Measurements from ENCODE around the gene FRS3. TPM values are rescaled to one million over a fixed set of nuclear protein-coding genes. Genes with fewer than 3 reads are reported as not detected.

Gene FRS3
- total RNA-seq, 2 donors from 2014 or later, result 2.6 to 3.2 TPM

DNA sequence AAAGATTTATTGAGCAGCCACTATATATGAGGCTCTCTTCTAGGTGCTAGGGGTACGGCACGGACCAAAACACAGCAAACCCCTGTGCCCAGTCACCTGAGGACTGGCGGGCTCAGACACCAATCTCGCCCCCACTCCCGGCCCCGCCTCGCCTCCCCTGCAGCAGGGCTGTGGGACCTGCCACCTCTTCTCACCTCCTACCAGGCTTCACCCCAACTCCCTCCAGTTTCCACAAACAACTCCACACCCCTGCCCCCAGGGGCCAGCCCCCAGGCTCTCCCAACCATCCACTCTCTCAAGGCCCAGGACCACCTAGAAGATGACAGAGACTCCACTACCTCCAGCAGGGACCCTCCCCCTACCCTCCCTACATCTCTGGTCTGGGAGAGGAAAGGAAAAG is 50.7 kb downstream of the FRS3 start:
- TF ChIP-seq, protein P1, sequence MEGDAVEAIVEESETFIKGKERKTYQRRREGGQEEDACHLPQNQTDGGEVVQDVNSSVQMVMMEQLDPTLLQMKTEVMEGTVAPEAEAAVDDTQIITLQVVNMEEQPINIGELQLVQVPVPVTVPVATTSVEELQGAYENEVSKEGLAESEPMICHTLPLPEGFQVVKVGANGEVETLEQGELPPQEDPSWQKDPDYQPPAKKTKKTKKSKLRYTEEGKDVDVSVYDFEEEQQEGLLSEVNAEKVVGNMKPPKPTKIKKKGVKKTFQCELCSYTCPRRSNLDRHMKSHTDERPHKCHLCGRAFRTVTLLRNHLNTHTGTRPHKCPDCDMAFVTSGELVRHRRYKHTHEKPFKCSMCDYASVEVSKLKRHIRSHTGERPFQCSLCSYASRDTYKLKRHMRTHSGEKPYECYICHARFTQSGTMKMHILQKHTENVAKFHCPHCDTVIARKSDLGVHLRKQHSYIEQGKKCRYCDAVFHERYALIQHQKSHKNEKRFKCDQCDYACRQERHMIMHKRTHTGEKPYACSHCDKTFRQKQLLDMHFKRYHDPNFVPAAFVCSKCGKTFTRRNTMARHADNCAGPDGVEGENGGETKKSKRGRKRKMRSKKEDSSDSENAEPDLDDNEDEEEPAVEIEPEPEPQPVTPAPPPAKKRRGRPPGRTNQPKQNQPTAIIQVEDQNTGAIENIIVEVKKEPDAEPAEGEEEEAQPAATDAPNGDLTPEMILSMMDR (IDR thresholded peaks at IDR 0.05), result no peak
- no peaks in the 10 kb centered on the region for H3K27me3 ChIP-seq (replicated peaks; ENCODE audit: insufficient read depth)
- no peak overlapping the region for H3K27ac ChIP-seq
- H3K9me3 ChIP-seq, result no peaks in the 10 kb centered on the region
- ATAC-seq (ENCODE audit: insufficient number of reproducible peaks, low FRiP score, low read depth) (no peak), DNase-seq (ENCODE audit: low spot score) (no peak)
- no peak overlapping the region for H3K4me3 ChIP-seq
- peaks cover 30 to 55% of the 10 kb centered on the region in 2 donors for H3K4me1 ChIP-seq (ENCODE audit: control insufficient read depth in 1 of 2, low read depth in 2 of 2)
- H3K36me3 ChIP-seq, result no peaks in the 10 kb centered on the region

DNA sequence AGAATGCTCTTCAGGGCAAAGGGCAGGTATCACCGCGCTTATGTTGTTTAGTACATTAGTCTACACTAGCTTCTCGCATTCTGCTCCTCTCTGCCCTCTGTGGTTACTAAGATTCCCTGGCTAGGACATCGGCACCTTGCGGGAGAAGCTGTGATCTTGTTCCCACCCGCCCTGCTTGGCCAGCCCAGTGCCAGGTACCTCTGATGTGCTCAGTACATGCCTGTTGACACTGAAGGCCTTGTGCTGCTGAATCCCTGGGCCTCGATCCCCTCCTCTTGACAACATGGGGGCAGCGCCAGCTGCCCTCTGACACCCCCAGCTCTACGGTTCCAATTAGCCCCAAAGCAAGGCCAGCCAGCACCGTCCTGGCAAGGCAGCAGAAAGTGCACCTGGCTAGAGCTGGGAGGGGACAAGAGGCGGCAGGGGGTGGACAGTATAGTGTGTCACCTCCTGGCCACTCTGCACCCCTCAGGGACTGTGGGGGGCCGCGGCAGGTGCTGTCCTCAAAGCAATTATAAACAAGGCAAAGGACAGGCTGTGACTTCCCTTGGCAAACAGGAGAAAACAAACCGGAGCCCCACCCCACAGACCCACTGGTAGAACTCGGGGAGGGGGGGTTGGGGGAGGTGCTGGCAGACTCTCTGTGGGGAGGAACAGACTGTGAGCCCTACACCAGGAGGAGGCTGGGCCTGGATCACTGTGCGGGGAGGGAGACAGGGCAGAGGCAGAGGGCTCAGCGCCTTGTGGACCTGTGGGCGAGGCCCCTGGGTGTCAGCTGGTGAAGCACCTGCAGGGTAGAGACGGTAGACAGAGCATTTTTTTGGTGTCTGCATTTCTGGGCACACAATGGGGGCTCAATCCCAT is 51.4 kb downstream of the FRS3 start:
- TF ChIP-seq, protein P1 (IDR thresholded peaks at IDR 0.05), result no peak
- Histone ChIP-seq H3K4me1 (ENCODE audit: control insufficient read depth in 1 of 2, low read depth in 2 of 2) (peaks cover 35 to 56% of the 10 kb centered on the region in 2 donors), H3K27ac (no peak overlapping the region), H3K9me3 (no peaks in the 10 kb centered on the region), H3K27me3 (replicated peaks; ENCODE audit: insufficient read depth) (no peaks in the 10 kb centered on the region), H3K36me3 (no peaks in the 10 kb centered on the region), H3K4me3 (no peak overlapping the region)
- no peak for ATAC-seq (ENCODE audit: insufficient number of reproducible peaks, low FRiP score, low read depth)
- no peak for DNase-seq (ENCODE audit: low spot score)

DNA sequence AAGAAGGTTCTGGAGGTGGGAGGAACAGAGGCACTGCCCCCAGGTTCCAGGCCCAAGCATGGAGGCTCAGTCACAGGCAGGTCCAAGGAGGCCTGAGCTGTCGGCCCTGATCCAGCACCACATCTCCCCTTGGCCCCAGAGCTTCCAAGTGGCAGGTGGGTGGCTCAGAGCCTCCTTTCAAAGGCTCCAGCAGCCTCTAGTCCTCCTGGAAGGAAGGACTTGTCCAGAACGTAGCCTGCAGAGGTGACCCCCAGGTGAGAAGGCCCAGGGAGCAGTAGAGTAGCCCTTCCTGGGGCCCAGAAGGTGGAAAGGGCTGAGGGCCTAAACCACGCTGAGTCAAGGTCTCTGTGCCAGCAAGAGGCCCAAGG is 52.0 kb downstream of the FRS3 start:
- H3K4me1 ChIP-seq (ENCODE audit: control insufficient read depth in 1 of 2, low read depth in 2 of 2), result peaks cover 31 to 56% of the 10 kb centered on the region in 2 donors
- no peaks in the 10 kb centered on the region for H3K27me3 ChIP-seq (replicated peaks; ENCODE audit: insufficient read depth)
- H3K27ac ChIP-seq, result no peak overlapping the region
- TF ChIP-seq, protein P1 (IDR thresholded peaks at IDR 0.05), result no peak
- no peaks in the 10 kb centered on the region for H3K36me3 ChIP-seq
- no peak for ATAC-seq (ENCODE audit: insufficient number of reproducible peaks, low FRiP score, low read depth)
- no peaks in the 10 kb centered on the region for H3K9me3 ChIP-seq
- no peak overlapping the region for H3K4me3 ChIP-seq
- no peak for DNase-seq (ENCODE audit: low spot score)

DNA sequence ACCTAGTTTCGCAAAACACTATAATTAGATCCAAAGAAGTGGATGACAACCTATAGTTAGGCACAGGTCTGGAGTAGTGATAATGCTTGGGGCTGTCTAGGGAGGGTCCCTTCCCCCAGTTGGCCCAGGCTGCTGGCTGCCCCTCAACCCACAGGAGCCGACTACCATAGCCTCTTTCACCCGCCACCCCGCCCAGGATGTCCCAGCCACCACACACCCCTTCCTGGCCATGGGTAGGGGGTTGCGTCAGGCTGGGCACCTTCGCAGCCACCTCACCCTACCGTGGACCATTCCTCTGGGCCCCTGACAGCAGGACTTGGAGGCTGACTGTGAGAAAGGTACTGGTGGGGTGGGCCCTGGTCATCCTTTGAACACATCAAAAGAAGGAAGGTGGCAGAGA is 52.8 kb downstream of the FRS3 start:
- no peak for DNase-seq (ENCODE audit: low spot score)
- no peaks in the 10 kb centered on the region for H3K36me3 ChIP-seq
- no peaks in the 10 kb centered on the region for H3K27me3 ChIP-seq (replicated peaks; ENCODE audit: insufficient read depth)
- no peaks in the 10 kb centered on the region for H3K9me3 ChIP-seq
- ATAC-seq (ENCODE audit: insufficient number of reproducible peaks, low FRiP score, low read depth), result no peak
- peaks cover 24 to 51% of the 10 kb centered on the region in 2 donors for H3K4me1 ChIP-seq (ENCODE audit: control insufficient read depth in 1 of 2, low read depth in 2 of 2)
- H3K4me3 ChIP-seq, result no peak overlapping the region
- no peak overlapping the region for H3K27ac ChIP-seq
- TF ChIP-seq, protein P1 (IDR thresholded peaks at IDR 0.05), result no peak

DNA sequence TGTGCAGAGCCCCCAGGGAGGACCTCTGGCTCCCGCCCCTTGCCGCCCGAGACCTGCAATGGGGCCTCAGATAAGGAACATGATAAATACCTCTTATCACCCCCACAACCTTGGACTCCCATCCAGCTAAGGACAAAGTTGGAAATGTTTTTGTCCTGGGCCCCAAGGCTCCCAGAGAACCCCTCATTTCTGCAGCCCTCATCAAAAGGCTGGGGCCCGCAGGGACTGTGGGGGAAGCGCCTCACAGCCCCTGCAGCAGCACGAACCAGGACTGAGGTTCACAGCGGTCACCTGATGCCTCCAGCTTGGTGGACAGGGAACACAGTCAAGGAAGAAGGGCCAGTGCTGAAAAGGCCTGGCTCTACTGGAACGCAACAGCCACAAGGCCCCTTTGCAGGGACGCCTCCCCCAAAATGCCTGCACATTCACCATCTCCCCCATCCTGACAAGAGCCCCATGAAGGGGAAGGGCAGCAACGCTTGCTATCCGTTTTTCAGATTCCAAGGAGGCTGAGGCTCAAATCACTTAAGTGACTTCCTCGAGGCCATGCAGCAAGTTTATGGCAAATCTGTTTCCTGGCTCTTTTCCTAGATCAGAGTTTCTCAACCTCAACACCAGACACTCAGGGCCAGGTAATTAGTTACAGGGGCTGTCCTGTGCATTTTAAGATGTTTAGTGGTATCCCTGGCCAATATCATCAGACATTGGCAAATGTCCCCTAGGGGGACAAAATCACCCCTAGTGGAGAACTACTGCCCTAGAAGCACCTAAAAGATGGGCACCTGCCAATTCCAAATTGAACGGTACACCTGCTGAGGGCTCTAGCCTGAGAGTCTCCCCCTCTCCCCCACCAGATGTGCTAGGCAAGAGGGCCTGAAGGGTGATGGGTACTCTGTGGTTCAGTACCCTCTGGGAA is 54.9 kb downstream of the FRS3 start:
- TF ChIP-seq, protein P1 (IDR thresholded peaks at IDR 0.05), result no peak
- DNase-seq (ENCODE audit: low spot score) (no peak), ATAC-seq (ENCODE audit: insufficient number of reproducible peaks, low FRiP score, low read depth) (no peak)
- no peaks in the 10 kb centered on the region for H3K27me3 ChIP-seq (replicated peaks; ENCODE audit: insufficient read depth)
- no peak overlapping the region for H3K4me3 ChIP-seq
- H3K4me1 ChIP-seq (ENCODE audit: control insufficient read depth in 1 of 2, low read depth in 2 of 2), result peaks cover 15 to 31% of the 10 kb centered on the region in 2 donors
- peak overlapping the region; percentile 47 to 59 for H3K27ac ChIP-seq
- H3K9me3 ChIP-seq, result no peaks in the 10 kb centered on the region
- no peaks in the 10 kb centered on the region for H3K36me3 ChIP-seq

Data from thoracic aorta (tissue), 2 donors.